K562 (cell line): ENCODE measurements around the gene WDR27. TPM values are rescaled to one million over a fixed set of nuclear protein-coding genes. Genes with fewer than 3 reads are reported as not detected.

Experiments used
- ATAC-seq: fragments of 200-7000 bp; cut with Tn5 transposase; 3 replicates; pipeline ENCODE4 v1.9.1; 2020; ENCODE audit warnings: moderate library complexity
- BruUV-seq: library from RNA; stranded (reverse); fragments of 400-500 nt; replicated peaks from 2 replicates; lab custom pipeline; 2021; lab: Mats Ljungman, UMichigan
- CTCF ChIA-PET: fragments of 300-600 bp; formaldehyde crosslinking; extraction: SDS; loops from one replicate; lab custom pipeline; 2021; ENCODE audit warnings: low intra/inter-chr PET ratio; lab: Yijun Ruan, JAX
- POLR2A ChIA-PET: fragments of 300-600, 350-650 bp; sonication (Branson Sonifier 250); formaldehyde crosslinking; extraction: SDS; loops from one replicate; lab custom pipeline; 2021; ENCODE audit warnings: antibody characterized with exemption, inconsistent platforms; lab: Yijun Ruan, JAX
- DNase-seq, 4 experiments: peaks; one replicate each; pipeline versions ENCODE4 v3.0.0 to v3.0.0-alpha.2; 2011 to 2018; ENCODE audit warnings: low spot score in 3 of 4, mixed read lengths in 3 of 4; ENCODE audit errors: extremely low read depth in 1 of 4
- FAIRE-seq: peaks from 2 replicates; lab custom pipeline; 2011; peaks lifted over from hg19 to GRCh38; lab: Jason Lieb, UNC
- H2AFZ ChIP-seq: 2 replicates; pipeline ENCODE4 v1.6.0; 2011; ENCODE audit warnings: low read depth, low read length, control low read depth, inconsistent platforms
- H3K27ac ChIP-seq: fragments of 200-600 bp; 3 replicates; pipeline ENCODE4 v1.8.0; 2011; ENCODE audit warnings: low read depth, mild to moderate bottlenecking, control low read depth, inconsistent platforms, low read length, moderate library complexity, mixed read lengths; ENCODE audit errors: extremely low read depth
- H3K27me3 ChIP-seq, 2 experiments: fragments of 300-600 bp in 1 of 2; 2 replicates in 1 of 2; 3 replicates in 1 of 2; pipeline versions ENCODE4 v1.6.0 to v1.8.0; 2011; ENCODE audit warnings: inconsistent platforms in 2 of 2, low read length in 2 of 2, mild to moderate bottlenecking in 1 of 2, mixed read lengths in 1 of 2, moderate library complexity in 1 of 2; ENCODE audit not compliant: control insufficient read depth in 2 of 2, insufficient read depth in 2 of 2
- H3K36me3 ChIP-seq: fragments of 300-600 bp; 3 replicates; pipeline ENCODE4 v1.8.0; 2011; ENCODE audit warnings: mild to moderate bottlenecking, low read length, inconsistent platforms; ENCODE audit not compliant: control insufficient read depth, insufficient read depth
- H3K4me1 ChIP-seq, 2 experiments: fragments of 200-600 bp in 1 of 2; replicated peaks in 1 of 2; 2 replicates in 1 of 2; 3 replicates in 1 of 2; pipeline versions ENCODE4 v1.5.1 to v1.8.0; 2011; ENCODE audit warnings: inconsistent platforms in 2 of 2, low read length in 2 of 2, mild to moderate bottlenecking in 1 of 2, mixed read lengths in 1 of 2, moderate library complexity in 1 of 2; ENCODE audit not compliant: control insufficient read depth in 2 of 2, insufficient read depth in 2 of 2
- H3K4me2 ChIP-seq: 2 replicates; pipeline ENCODE4 v1.6.1; 2011; ENCODE audit warnings: low read length, control low read depth, inconsistent platforms, mixed read lengths; ENCODE audit not compliant: insufficient read depth
- H3K4me3 ChIP-seq: fragments of 200-600 bp; sonication (generic), shearing (Covaris generic); 2 replicates; pipeline ENCODE4 v1.5.1; 2016; ENCODE audit warnings: control low read depth, inconsistent platforms
- H3K79me2 ChIP-seq: fragments of 200-600 bp; 3 replicates; pipeline ENCODE4 v1.8.0; 2011; ENCODE audit warnings: low read length, inconsistent platforms; ENCODE audit not compliant: control insufficient read depth, insufficient read depth
- H3K9ac ChIP-seq, 2 experiments: 2 replicates each; pipeline versions ENCODE4 v1.6.0 to v1.6.1; 2011; ENCODE audit warnings: low read depth in 2 of 2, low read length in 2 of 2, control low read depth in 1 of 2, inconsistent platforms in 1 of 2, mild to moderate bottlenecking in 1 of 2, mixed read lengths in 1 of 2; ENCODE audit not compliant: insufficient read depth in 1 of 2
- H3K9me1 ChIP-seq: one replicate; pipeline ENCODE4 v1.6.0; 2011; ENCODE audit warnings: inconsistent platforms, mild to moderate bottlenecking, low read length, moderate library complexity; ENCODE audit not compliant: control insufficient read depth, insufficient read depth
- H3K9me3 ChIP-seq: replicated peaks from 2 replicates; pipeline ENCODE4 v1.5.1; 2011; ENCODE audit warnings: low read depth, low read length, inconsistent platforms; ENCODE audit not compliant: control insufficient read depth, insufficient read depth
- H4K20me1 ChIP-seq: replicated peaks from 2 replicates; pipeline ENCODE4 v1.6.1; 2011; ENCODE audit warnings: low read length, inconsistent platforms, mixed read lengths; ENCODE audit not compliant: control insufficient read depth, insufficient read depth
- BRD4 ChIP-seq: fragments of 200-600 bp; sonication (generic); IDR thresholded peaks from 2 replicates; pipeline ENCODE4 v1.6.1; 2017; ENCODE audit warnings: inconsistent platforms
- PHB ChIP-seq: fragments of 250-450 bp; sonication (Bioruptor Pico); IDR thresholded peaks from 2 replicates; pipeline ENCODE4 v1.5.0; 2021
- PRMT5 ChIP-seq: sonication (generic); formaldehyde crosslinking; IDR thresholded peaks from 2 replicates; pipeline ENCODE4 v1.5.0; 2020; ENCODE audit warnings: missing genetic modification reagents
- RB1 ChIP-seq: fragments of 450-650 bp; IDR thresholded peaks from 2 replicates; pipeline ENCODE4 v1.6.1; 2017; ENCODE audit warnings: low read depth, mild to moderate bottlenecking
- SPI1 ChIP-seq: IDR thresholded peaks from 2 replicates; pipeline ENCODE4 v1.6.1; 2011; ENCODE audit warnings: low read depth, low read length, control low read depth, borderline replicate concordance
- SREBF1 ChIP-seq: fragments of 150-350 bp; IDR thresholded peaks from 2 replicates; pipeline ENCODE4 v1.6.1; 2014; ENCODE audit warnings: antibody characterized with exemption, low read depth, low read length, borderline replicate concordance
- ZNF212 ChIP-seq: fragments of 450-650 bp; formaldehyde crosslinking; IDR thresholded peaks from 2 replicates; pipeline ENCODE4 v1.4.0; 2020; ENCODE audit warnings: mild to moderate bottlenecking
- ZNF232 ChIP-seq: sonication (generic); formaldehyde crosslinking; IDR thresholded peaks from 2 replicates; pipeline ENCODE4 v1.8.0; 2022; ENCODE audit warnings: mild to moderate bottlenecking, missing genetic modification reagents
- WGBS: fragments of 100-300 bp; shearing (Covaris generic); methylation state at CpG from one replicate; pipeline ENCODE4 v1.1.6; 2016; ENCODE audit warnings: low coverage, mixed read lengths; ENCODE audit not compliant: insufficient coverage; ENCODE audit errors: missing lambda C conversion rate; 5-methylcytosine and 5-hydroxymethylcytosine counted together
- in situ Hi-C: fragments of 300-500 bp; cut with MboI; formaldehyde crosslinking; loops from 4 replicates; pipeline ENCODE4 v1.15.0; 2018; ENCODE audit warnings: inconsistent platforms, mixed read lengths
- intact Hi-C: fragments of 100-400 bp; cut with micrococcal nuclease; formaldehyde crosslinking; loops from 2 replicates; pipeline ENCODE4 v1.14.2; 2022
- polyA plus RNA-seq, 8 experiments: library from polyadenylated mRNA; depleted of rRNA in 4 of 8; stranded (reverse) in 5 of 8; unstranded in 3 of 8; fragments of >200 nt; fragmentation: Nextera tagmentation in 2 of 8; fragmentation: Illumina TruSeq in 1 of 8; extraction: Ambion mirVana in 2 of 8; extraction: Trizol in 1 of 8; gene quantifications; 2 replicates each; pipeline versions ENCODE4 v1.2.1 to v1.2.3, GENCODE V29; 2011 to 2014; ENCODE audit warnings: inconsistent platforms in 1 of 8, missing spikeins in 1 of 8
- total RNA-seq, 7 experiments: library from RNA; depleted of rRNA in 6 of 7; stranded (reverse); fragments of >200 nt in 6 of 7; fragmentation: Illumina TruSeq in 2 of 7; extraction: Trizol in 2 of 7; gene quantifications; 2 replicates each; pipeline versions ENCODE4 v1.2.1 to v1.2.3, GENCODE V29; 2011 to 2021; ENCODE audit warnings: low replicate concordance in 1 of 7
- TF ChIP-seq, protein P1 (sequence below), 2 experiments: fragments of 450-650 bp in 1 of 2; IDR thresholded peaks; 2 replicates each; pipeline ENCODE4 v1.6.1; 2011 to 2017; ENCODE audit warnings: low read depth in 2 of 2, antibody characterized with exemption in 1 of 2, borderline replicate concordance in 1 of 2, low read length in 1 of 2, mild to moderate bottlenecking in 1 of 2, mixed read lengths in 1 of 2; ENCODE audit not compliant: control insufficient read depth in 1 of 2

Gene WDR27
- total and polyA plus RNA-seq, 9 of the 15 experiments (the other 6 are each of a cell fraction or from before 2014, with no cell fraction given): 4.3 to 77.2 (median 22.7) TPM

DNA sequence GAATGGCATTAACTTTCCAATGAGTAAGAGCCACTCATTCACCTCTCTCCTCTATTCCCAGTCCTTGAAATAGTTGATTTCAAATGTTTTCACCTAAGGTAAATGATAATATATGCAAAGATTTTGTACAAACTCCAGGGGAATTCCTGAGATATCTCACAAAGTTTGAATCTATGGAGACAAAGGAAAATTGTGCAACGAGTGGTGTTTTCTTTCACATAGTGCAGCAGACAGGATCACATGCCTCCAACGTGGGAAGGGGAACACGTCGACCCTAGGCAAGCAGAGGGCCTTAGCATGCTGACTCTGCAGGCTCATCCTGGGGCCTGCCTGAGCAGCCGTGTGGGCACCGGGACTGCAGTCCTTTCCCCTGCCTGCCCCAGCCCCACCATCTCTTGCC, 252.6 kb downstream of the WDR27 start:
- Histone ChIP-seq H3K4me2 (no peak overlapping the region), H3K9me1 (no peaks in the 10 kb centered on the region), H3K36me3 (no peaks in the 10 kb centered on the region), H4K20me1 (no peaks in the 10 kb centered on the region), H3K4me1 (peaks cover 14 to 23% of the 10 kb centered on the region in 2 experiments; a peak in 4 of 5 replicates), H3K9me3 (no peaks in the 10 kb centered on the region), H2AFZ (no peak overlapping the region), H3K9ac (no peak overlapping the region), H3K4me3 (no peak overlapping the region), H3K79me2 (peaks cover 10% of the 10 kb centered on the region; the same call in 2 of the 3 replicates), H3K27ac (no peak overlapping the region), H3K27me3 (peaks cover 0 to 6% of the 10 kb centered on the region in 2 experiments; a peak in 3 of 5 replicates)
- intact Hi-C loops: no loop called here
- POLR2A ChIA-PET: interaction anchor here (0.6 kb wide), 1 partner anchor 668 kb away, joined by 3 read pairs; no protein-coding TSS in a partner anchor
- no peak for ATAC-seq
- WGBS: 70% methylated on average over 6 of the region's 6 CpGs
- no peak for FAIRE-seq
- no TSS peak for BruUV-seq
- TF ChIP-seq SPI1 (no peak), RB1 (no peak), SREBF1 (no peak), ZNF212 (CRISPR knock-in tag) (no peak), PRMT5 (CRISPR knock-in tag) (no peak), BRD4 (no peak), PHB (no peak), ZNF232 (CRISPR knock-in tag) (no peak)
- TF ChIP-seq, protein P1, sequence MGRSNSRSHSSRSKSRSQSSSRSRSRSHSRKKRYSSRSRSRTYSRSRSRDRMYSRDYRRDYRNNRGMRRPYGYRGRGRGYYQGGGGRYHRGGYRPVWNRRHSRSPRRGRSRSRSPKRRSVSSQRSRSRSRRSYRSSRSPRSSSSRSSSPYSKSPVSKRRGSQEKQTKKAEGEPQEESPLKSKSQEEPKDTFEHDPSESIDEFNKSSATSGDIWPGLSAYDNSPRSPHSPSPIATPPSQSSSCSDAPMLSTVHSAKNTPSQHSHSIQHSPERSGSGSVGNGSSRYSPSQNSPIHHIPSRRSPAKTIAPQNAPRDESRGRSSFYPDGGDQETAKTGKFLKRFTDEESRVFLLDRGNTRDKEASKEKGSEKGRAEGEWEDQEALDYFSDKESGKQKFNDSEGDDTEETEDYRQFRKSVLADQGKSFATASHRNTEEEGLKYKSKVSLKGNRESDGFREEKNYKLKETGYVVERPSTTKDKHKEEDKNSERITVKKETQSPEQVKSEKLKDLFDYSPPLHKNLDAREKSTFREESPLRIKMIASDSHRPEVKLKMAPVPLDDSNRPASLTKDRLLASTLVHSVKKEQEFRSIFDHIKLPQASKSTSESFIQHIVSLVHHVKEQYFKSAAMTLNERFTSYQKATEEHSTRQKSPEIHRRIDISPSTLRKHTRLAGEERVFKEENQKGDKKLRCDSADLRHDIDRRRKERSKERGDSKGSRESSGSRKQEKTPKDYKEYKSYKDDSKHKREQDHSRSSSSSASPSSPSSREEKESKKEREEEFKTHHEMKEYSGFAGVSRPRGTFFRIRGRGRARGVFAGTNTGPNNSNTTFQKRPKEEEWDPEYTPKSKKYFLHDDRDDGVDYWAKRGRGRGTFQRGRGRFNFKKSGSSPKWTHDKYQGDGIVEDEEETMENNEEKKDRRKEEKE (IDR thresholded peaks at IDR 0.05; ENCODE audit: borderline replicate concordance in 1 of 2, control insufficient read depth in 1 of 2, low read depth in 2 of 2, low read length in 1 of 2): no peak
- no peak for DNase-seq
- in situ Hi-C loops: no loop called here
- CTCF ChIA-PET: no interaction called here
